ENCODE data around the gene KLF12.

Gene KLF12

GRCh38 chr13:74134221-74134776 lies at the start of gene KLF12:
TSS of gene KLF12 (minus strand) at chr13:74134404.
- DNase-seq: peak; percentile 94

- no peak for DNase-seq
These were observed 48.3 kb upstream of the KLF12 start for GRCh38 chr13:74182491-74182890.

GRCh38 chr13:74174810-74175209 lies 40.6 kb upstream of the KLF12 start:
- no peak for DNase-seq

GRCh38 chr13:74173822-74174221 lies 39.6 kb upstream of the KLF12 start:
- DNase-seq: no peak

GRCh38 chr13:74171641-74172040 lies 37.4 kb upstream of the KLF12 start:
- no peak for DNase-seq

- DNase-seq: no peak
These were observed 35.5 kb upstream of the KLF12 start for GRCh38 chr13:74169676-74170075.

GRCh38 chr13:74168263-74168675 lies 34.1 kb upstream of the KLF12 start:
- no peak for DNase-seq

- DNase-seq: no peak
These were observed 32.2 kb upstream of the KLF12 start for GRCh38 chr13:74166261-74167004.

- no peak for DNase-seq
These were observed 28.6 kb upstream of the KLF12 start for GRCh38 chr13:74162782-74163181.

- DNase-seq: no peak
These were observed 27.9 kb upstream of the KLF12 start for GRCh38 chr13:74162135-74162534.

GRCh38 chr13:74158571-74159352 lies 24.6 kb upstream of the KLF12 start:
- DNase-seq: no peak

GRCh38 chr13:74158028-74158427 lies 23.8 kb upstream of the KLF12 start:
- no peak for DNase-seq

- no peak for DNase-seq
These were observed 20.8 kb upstream of the KLF12 start for GRCh38 chr13:74154981-74155380.

- DNase-seq: no peak
These were observed 19.1 kb upstream of the KLF12 start for GRCh38 chr13:74153316-74153715.

- DNase-seq: no peak
These were observed 17.7 kb upstream of the KLF12 start for GRCh38 chr13:74151859-74152258.

- DNase-seq: no peak
These were observed 14.1 kb upstream of the KLF12 start for GRCh38 chr13:74148352-74148751.

- no peak for DNase-seq
These were observed 11.2 kb upstream of the KLF12 start for GRCh38 chr13:74145249-74145975.

- DNase-seq: no peak
These were observed 10.1 kb upstream of the KLF12 start for GRCh38 chr13:74144269-74144668.

- DNase-seq: no peak
These were observed 8.1 kb upstream of the KLF12 start for GRCh38 chr13:74142257-74142656.

- DNase-seq: no peak
These were observed 4.0 kb upstream of the KLF12 start for GRCh38 chr13:74138241-74138640.

GRCh38 chr13:74136084-74136658 lies 2.0 kb upstream of the KLF12 start:
- DNase-seq: peak; percentile 21

- peak; percentile 59 for DNase-seq
These were observed 1.3 kb upstream of the KLF12 start for GRCh38 chr13:74135326-74136083.
